IPS-NIHi7 (cell line): Measurements from ENCODE around the gene G2E3.
"Not testable (repeated sequence)": the region's sequence is repeated elsewhere in the genome, so short reads cannot be mapped to it uniquely, and the experiment has no call there.

Experiments
- DNase-seq: peaks from one replicate; pipeline ENCODE4 v3.0.0; 2012; ENCODE audit warnings: mixed read lengths; ENCODE audit errors: extremely low spot score

G2E3 gene

GRCh38 chr14:30558675-30559555 lies at the start of gene G2E3:
G2E3 (plus strand) TSS chr14:30559158; CDS start chr14:30581080, 21,922 bp downstream.
- DNase-seq, result peak; percentile 92

GRCh38 chr14:30517737-30518136 lies 41.2 kb upstream of the G2E3 start:
- DNase-seq, result no peak

- no peak for DNase-seq
Observed at GRCh38 chr14:30518867-30519560, 39.9 kb upstream of the G2E3 start.

- DNase-seq, result no peak
Observed at GRCh38 chr14:30519961-30520360, 39.0 kb upstream of the G2E3 start.

- DNase-seq, result no peak
Observed at GRCh38 chr14:30520536-30520935, 38.4 kb upstream of the G2E3 start.

- peak; percentile 30 for DNase-seq
Observed at GRCh38 chr14:30521899-30522736, 36.8 kb upstream of the G2E3 start.

- DNase-seq, result no peak
Observed at GRCh38 chr14:30525833-30526232, 33.1 kb upstream of the G2E3 start.

GRCh38 chr14:30527196-30527595 lies 31.8 kb upstream of the G2E3 start:
- no peak for DNase-seq

GRCh38 chr14:30528119-30528518 lies 30.8 kb upstream of the G2E3 start:
- DNase-seq, result peak; percentile 20

- no peak for DNase-seq
Observed at GRCh38 chr14:30528778-30529642, 29.9 kb upstream of the G2E3 start.

- no peak for DNase-seq
Observed at GRCh38 chr14:30532264-30532663, 26.7 kb upstream of the G2E3 start.

- DNase-seq, result no peak
Observed at GRCh38 chr14:30533126-30533525, 25.8 kb upstream of the G2E3 start.

- no peak for DNase-seq
Observed at GRCh38 chr14:30541318-30541717, 17.6 kb upstream of the G2E3 start.

- DNase-seq, result not testable (repeated sequence)
Observed at GRCh38 chr14:30546735-30547134, 12.2 kb upstream of the G2E3 start.

- no peak for DNase-seq
Observed at GRCh38 chr14:30547388-30548048, 11.4 kb upstream of the G2E3 start.

- DNase-seq, result no peak
Observed at GRCh38 chr14:30550335-30550734, 8.6 kb upstream of the G2E3 start.

GRCh38 chr14:30551460-30551859 lies 7.5 kb upstream of the G2E3 start:
- DNase-seq, result no peak

- DNase-seq, result no peak
Observed at GRCh38 chr14:30553311-30553989, 5.5 kb upstream of the G2E3 start.

GRCh38 chr14:30558362-30558674 lies 640 bp upstream of the G2E3 start:
- no peak for DNase-seq

- DNase-seq, result peak; percentile 23
Observed at GRCh38 chr14:30559638-30560091, 707 bp downstream of the G2E3 start.
